HG02678 (cell line): ENCODE data around the gene GABRB1.

ENCODE experiments used
- ATAC-seq: cut with Tn5 transposase; IDR thresholded peaks from one replicate; pipeline ENCODE4 v1.9.1; 2021; ENCODE audit warnings: mild to moderate bottlenecking, moderate library complexity; ENCODE audit not compliant: unreplicated experiment

The GABRB1 gene

DNA sequence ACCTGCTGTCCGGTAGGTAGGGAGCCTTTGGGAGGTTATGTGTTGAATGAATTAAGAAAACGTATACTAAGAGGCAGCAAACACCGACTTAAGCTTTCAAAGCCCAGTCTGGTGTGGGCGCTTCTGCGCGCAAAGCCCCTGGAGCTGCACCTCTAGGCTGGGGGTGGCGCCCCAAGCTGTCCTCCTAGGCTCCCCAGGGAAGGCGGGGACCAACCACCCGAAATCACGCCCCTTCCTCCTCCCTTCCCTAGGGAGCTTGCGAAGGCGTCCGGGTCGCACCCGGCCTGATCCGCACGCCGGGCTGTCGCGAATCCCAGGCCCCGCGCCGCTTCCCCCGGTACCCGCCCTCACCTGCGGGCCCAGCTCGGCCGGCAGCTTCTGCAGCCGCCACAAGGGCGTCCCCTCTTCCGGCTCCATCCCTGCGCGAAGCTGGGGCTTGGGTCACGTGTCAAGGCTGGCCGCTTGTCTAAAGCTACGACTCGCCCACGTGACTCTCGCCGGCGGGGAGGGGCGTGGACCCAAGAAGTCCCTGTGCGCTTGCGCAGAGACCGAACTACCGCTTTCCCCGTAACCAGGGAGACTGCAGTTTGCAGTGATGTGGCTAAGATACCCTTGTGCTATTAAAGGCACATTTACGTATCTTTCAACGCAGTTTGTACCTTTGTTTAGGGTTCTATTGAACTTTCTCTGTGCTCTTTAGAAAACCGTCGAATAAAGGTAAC lies 432.0 kb downstream of the GABRB1 start, which contains the start of gene COMMD8:
Gene COMMD8 (minus strand): TSS at position 468 of the 722 bp plus-strand sequence. CDS start 51 bp downstream, at position 417.
- ATAC-seq, result peak; percentile 93

DNA sequence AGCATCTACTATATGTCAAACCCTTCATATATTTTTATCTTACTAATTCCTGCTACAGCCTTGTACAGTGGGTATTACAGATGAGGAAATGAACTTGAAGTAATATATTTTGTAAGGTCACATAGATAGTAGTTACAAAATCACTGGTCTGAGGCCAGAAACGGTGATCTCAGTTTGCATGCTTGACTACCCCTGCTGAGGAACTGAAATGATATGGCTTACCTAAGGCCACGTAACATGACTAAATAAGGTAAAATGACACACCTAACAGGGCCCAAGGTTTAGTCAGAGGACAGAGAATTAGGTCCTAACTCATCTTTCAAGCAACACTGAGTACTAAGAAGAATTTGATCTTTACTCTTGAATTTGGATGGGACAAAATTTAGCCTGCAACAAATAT lies 433.6 kb downstream of the GABRB1 start:
- ATAC-seq, result peak; percentile 20

DNA sequence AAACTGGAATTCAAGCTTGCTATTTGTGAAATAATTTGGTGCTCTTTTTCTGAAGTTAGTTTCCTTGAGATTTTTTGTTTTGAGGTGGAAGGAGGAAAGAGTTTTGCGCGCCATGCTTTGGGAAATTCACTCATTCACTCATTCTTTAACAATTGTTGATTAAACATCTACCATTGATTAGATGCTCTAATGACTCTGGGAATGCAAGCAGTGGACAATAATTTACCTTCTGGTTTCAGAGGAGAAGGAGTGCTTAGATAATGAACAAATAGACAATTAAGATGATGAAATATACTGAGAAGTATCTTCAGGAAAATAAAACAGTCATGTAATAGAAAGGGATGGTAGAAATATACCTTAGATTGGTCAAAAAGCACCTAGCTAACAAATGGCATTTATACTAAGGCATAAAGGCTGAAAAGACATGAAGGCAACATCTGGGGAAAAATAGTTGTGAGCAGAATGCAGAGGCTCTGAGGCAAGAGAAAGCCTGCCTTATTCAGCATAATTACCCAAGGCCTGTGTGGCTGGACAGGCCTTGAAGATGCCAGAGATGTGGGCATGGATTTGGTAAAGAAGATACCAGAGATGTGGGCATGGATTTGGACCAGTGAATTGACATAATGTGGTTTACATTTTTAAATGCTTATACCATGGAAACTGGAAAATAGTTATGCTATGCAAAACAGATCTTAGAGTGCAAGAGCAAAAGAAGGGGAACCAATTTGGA lies 434.9 kb downstream of the GABRB1 start:
- ATAC-seq, result no peak

DNA sequence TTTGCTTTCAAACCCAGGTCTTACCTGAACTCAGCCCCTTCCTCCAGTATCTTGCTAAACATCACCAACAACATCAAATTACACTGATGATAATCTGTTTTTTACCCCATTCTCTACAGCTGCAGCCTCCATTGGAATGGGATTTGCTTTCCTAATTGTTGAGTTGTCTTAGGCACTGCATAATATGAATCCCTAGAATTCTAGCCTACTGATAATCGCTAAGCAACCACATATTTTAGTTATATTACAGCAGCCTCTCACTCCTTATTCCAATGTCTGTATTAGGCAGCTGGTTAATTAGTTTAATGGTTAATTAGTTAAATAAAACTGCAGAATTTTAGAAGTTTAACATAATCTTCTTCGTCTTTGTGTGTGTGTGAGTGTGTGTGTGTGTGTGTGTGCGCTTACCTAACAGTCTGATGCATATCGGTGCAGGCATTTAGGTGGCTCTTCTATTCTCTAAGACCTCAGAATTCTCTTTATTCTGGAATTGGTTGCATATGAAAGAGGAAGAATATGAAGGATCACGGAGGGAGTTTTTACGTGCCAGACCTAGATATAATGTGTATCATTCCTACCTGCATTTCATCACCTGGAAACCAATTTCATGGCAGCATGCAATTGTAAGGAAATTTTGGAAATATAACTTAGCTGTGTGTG lies 437.5 kb downstream of the GABRB1 start:
- no peak for ATAC-seq

DNA sequence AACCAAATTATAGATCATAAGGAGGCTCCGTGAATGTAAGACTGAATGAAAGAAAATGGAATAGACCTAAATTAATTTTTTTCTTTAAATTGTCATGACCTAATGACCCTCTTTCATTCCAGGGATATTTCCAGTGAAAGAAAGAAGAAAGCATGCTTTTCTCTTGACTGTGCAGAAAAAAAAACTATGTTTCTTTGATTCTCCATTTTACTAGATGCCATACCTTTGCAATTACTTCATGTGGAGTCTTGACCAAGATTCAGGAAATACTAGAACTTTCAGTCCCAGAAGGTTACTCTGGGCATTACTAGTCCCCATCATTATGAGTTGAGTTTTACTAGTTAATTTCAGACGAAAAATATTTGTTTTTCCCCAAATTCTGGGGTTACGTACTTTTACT lies 438.6 kb downstream of the GABRB1 start:
- no peak for ATAC-seq

DNA sequence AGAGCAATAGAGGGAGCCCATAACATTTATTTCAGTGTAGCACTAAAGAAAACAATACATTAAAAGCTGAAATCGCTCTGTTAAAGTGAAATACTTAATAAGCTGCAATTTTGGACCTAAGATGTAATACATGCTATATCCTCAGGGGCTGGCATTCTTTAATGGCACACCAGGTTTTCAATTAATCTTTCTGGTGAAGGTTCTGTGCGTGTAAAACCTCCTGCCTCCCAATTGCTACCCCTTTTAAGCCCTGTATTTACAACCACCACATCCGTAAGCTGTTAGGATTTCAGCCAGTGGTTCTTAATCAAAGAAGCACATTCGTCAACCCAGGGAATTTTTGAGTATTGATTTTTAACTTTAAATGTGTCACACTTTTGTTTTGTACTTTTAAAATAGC lies 439.7 kb downstream of the GABRB1 start:
- ATAC-seq, result no peak

DNA sequence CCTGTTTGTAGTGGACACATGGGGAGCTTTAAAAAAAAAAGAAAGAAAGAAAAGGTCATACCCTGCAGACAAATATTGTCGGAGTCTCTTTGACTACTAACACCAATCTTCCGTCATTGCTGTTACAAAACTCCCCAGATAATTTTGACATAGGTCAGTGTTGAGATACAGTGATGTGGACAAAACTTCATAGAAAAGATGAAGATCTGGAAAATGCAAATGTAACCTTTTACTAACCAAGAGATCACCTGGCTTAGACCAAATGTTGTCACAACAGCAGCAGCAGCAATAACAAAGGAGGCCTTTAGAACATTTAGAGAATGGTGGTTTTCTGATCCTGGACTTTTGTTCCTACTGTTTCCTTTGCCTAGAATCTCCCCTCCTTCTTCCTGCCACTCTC lies 440.2 kb downstream of the GABRB1 start:
- ATAC-seq, result no peak

DNA sequence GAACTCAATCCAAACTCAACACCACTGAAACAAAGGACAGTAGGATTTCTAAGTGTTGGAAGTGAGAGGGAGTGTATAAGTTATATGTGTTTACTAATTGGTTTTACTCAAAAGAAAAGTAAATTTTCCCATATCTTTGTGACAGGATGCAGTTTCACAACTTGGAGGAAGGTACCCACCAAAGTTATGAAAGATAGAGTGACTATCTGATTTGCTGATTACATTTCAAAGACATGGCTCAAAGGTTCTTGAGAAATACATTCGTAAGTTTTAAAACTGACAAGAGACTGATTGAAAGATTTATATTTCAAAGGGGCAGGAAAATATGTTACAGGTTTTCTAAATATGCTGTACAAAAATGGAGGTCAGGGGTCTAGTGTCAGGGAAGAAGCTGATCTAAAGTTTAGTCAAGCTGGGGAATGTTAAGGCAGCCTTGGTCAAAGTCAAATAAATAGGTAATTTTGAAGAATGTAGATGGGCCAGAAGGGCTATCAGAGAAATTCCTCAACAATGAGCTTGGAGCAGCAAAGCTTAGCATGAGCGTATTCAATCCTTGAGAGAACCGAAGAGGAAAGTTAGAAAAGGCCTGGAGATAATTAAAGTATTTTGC lies 441.9 kb downstream of the GABRB1 start:
- ATAC-seq, result no peak

DNA sequence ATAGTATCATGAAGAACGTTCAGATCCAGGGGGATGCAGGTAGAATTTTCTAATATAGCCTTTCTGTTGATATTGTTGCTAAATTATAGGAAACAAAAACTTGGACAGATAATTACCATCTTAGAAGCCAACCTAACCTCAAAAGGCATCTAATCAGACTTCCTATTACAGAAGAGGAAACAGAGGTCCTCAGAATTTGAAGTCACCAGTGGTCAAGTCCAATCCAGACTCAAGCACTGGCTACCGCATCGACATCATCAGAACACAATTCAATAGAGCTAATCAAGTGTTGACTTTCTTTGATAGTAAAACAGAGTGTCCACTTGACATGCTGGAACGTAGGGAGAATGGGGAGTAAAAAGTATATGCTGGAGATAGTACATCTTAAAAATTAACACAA lies 443.4 kb downstream of the GABRB1 start:
- no peak for ATAC-seq

DNA sequence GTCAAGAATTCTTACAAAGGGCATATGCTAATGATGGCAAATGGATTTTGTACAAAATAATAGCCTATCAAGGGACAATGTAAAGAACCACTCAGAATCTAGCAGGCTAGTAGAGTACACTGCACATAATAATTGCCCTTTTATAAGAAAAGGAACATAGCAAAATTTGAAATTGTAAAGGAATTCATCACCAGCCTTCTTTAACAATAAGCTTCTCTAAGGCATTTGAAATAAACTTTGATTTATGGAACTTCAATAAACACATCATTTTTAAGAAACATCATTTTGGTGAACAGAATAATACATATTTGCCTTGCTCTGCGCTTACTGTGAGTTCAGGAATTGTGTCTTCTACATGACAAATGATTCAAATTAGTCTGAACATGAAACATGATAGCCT lies 444.0 kb downstream of the GABRB1 start:
- no peak for ATAC-seq
